ENCODE measurements around the gene ANGEL2.

DNA sequence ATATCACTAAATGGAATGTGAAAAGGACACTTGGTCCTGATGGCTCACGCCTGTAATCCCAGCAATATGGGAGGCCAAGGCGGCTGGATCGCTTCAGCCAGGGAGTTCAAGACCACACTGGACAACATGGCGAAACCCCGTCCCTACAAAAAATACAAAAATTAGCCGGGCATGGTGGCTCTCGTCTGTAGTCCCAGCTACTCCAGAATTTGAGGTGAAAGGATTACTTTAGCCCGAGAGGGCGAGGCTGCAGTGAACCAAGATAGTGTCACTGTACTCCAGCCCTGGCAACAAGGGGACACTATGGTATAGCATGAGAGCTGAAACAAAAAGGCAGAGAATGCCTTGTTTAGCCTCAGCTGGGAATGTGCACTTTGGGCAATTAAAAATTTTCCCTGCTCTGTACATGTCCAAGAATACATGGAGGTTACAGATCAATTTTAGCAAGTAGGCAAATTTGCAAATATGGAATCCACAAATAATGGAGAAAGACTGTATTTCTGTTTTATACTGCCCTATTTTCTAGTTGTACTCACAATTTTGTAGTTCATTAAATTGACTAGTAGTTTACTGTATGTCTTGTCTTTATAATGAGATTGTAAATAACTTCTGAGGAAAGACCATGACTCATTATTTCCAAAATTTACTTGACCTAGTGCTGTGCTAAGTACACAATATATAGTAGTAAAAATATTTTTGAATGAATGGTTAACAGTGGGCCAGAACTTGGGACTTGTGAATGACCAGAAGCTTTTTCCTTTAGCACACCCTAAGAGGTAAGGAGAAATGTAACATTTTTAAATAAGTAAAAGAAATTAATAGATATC is 2.0 kb upstream of the ANGEL2 start:
- TF ChIP-seq POLR2AphosphoS5 (IDR thresholded peaks at IDR 0.05; ENCODE audit: low read depth, low read length) (no peak), JARID2 (CRISPR knock-in tag; IDR thresholded peaks at IDR 0.05; ENCODE audit: insufficient replicate concordance) (no peak), SMC3 (IDR thresholded peaks at IDR 0.05; ENCODE audit: low read length) (no peak), ATAD3A (CRISPR knock-in tag; IDR thresholded peaks at IDR 0.05) (no peak), SRSF1 (optimal IDR thresholded peaks at IDR 0.05; ENCODE audit: low read depth, low read length) (no peak), U2AF2 (IDR thresholded peaks at IDR 0.05; ENCODE audit: low read depth, low read length) (no peak), ZNF629 (CRISPR knock-in tag; conservative IDR thresholded peaks at IDR 0.05) (no peak), CTCF (CRISPR knock-in tag; IDR thresholded peaks at IDR 0.05) (no peak), JUN (CRISPR knock-in tag; IDR thresholded peaks at IDR 0.05) (no peak)

Data from HepG2 (cell line).